HUES64 (cell line): Measurements from ENCODE around the gene CAMK2A.
"Not testable (repeated sequence)": the region's sequence is repeated elsewhere in the genome, so short reads cannot be mapped to it uniquely, and the experiment has no call there.

Source experiments
- H3K27ac ChIP-seq: 2 replicates; pipeline ENCODE4 v1.7.0; 2013; ENCODE audit warnings: low read depth, low read length, inconsistent platforms
- H3K27me3 ChIP-seq: 2 replicates; pipeline ENCODE4 v1.6.1; 2013; ENCODE audit warnings: mild to moderate bottlenecking, low read length; ENCODE audit not compliant: insufficient read depth
- H3K36me3 ChIP-seq: 2 replicates; pipeline ENCODE4 v1.6.1; 2013; ENCODE audit warnings: mild to moderate bottlenecking, low read length; ENCODE audit not compliant: insufficient read depth
- H3K4me1 ChIP-seq: 2 replicates; pipeline ENCODE4 v1.6.1; 2013; ENCODE audit warnings: mild to moderate bottlenecking, low read length, moderate library complexity; ENCODE audit not compliant: insufficient read depth
- H3K4me3 ChIP-seq: 2 replicates; pipeline ENCODE4 v1.5.1; 2013; ENCODE audit warnings: mild to moderate bottlenecking, low read length, moderate library complexity
- H3K9ac ChIP-seq: 2 replicates; pipeline ENCODE4 v1.6.1; 2013; ENCODE audit warnings: mild to moderate bottlenecking, low read depth, low read length
- H3K9me3 ChIP-seq: 2 replicates; pipeline ENCODE4 v1.6.1; 2013; ENCODE audit warnings: low read depth, low read length; ENCODE audit not compliant: insufficient read depth
- WGBS: fragments of 150-250, 120-280 bp; methylation state at CpG from one replicate; pipeline ENCODE4 v1.1.7; 2013; ENCODE audit warnings: missing lambda C conversion rate; 5-methylcytosine and 5-hydroxymethylcytosine counted together

Gene CAMK2A

DNA sequence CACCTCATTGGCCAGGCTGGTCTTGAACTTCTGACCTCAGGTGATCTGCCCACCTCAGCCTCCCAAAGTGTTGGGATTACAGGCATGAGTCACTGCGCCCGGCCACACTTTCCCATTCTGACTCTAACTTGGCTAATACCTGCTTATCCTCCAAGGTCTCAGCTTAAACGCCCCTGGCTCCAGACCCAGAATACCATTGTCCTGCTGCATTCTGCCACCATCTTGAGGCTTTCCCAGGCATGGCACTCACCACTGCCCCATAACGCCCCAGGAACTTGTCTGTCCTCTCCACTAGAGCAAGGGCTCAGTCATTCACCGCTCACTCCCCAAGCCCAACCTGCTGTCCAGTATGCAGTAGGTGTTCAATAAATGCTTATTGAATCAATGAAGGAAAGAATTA is 39.8 kb downstream of the CAMK2A start:
- Histone ChIP-seq H3K9ac (no peak overlapping the region), H3K4me1 (no peaks in the 10 kb centered on the region), H3K36me3 (no peaks in the 10 kb centered on the region), H3K4me3 (no peak overlapping the region), H3K9me3 (no peaks in the 10 kb centered on the region), H3K27ac (no peak overlapping the region), H3K27me3 (no peaks in the 10 kb centered on the region)
- 88% methylated on average over 5 of the region's 5 CpGs for WGBS

GRCh38 chr5:150248946-150249345 is 40.6 kb downstream of the CAMK2A start:
- WGBS: 90% methylated on average over 3 of the region's 3 CpGs
- H3K4me1 ChIP-seq: no peaks in the 10 kb centered on the region
- H3K27me3 ChIP-seq: no peaks in the 10 kb centered on the region
- H3K36me3 ChIP-seq: no peaks in the 10 kb centered on the region
- H3K27ac ChIP-seq: no peak overlapping the region
- H3K9ac ChIP-seq: no peak overlapping the region
- H3K4me3 ChIP-seq: no peak overlapping the region
- H3K9me3 ChIP-seq: no peaks in the 10 kb centered on the region

- H3K4me1 ChIP-seq, H3K27ac ChIP-seq, H3K4me3 ChIP-seq, H3K9ac ChIP-seq, H3K27me3 ChIP-seq, H3K9me3 ChIP-seq, H3K36me3 ChIP-seq: not testable (repeated sequence)
- WGBS: 94% methylated on average over 5 of the region's 6 CpGs
Observed at GRCh38 chr5:150248493-150248892, 41.1 kb downstream of the CAMK2A start.

- 92% methylated on average over 9 of the region's 9 CpGs for WGBS
- H3K9me3 ChIP-seq: no peaks in the 10 kb centered on the region
Observed at GRCh38 chr5:150247726-150248125, 41.8 kb downstream of the CAMK2A start.

DNA sequence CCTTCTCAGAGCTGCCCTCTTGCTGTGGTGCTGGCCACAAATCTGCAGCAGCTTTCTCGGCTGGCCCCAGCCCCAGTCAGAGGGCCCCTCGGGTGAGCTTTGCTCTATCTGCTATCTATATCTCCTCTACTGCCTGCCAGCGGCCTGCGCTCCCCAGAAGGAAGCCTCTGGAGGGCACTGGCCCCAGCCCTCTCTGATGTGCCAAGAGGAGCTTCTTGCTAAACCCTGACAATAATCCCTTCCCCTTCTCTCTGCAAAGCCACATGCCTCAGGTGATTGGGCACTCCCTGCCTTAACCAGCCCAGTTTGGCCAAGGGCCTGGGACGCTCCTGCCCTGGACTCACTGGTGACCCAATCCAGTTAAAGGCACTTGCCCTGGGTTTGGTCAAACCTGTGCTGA is 42.7 kb downstream of the CAMK2A start:
- Histone ChIP-seq H3K27ac (no peak overlapping the region), H3K4me1 (no peaks in the 10 kb centered on the region), H3K36me3 (no peaks in the 10 kb centered on the region), H3K27me3 (no peaks in the 10 kb centered on the region), H3K9ac (no peak overlapping the region), H3K9me3 (no peaks in the 10 kb centered on the region), H3K4me3 (no peak overlapping the region)
- WGBS: 91% methylated on average over 5 of the region's 5 CpGs

More at GRCh38 chr5:150247726-150248125, 41.8 kb downstream of the CAMK2A start:
- H3K4me3 ChIP-seq: no peak overlapping the region
- no peak overlapping the region for H3K27ac ChIP-seq
- H3K27me3 ChIP-seq: no peaks in the 10 kb centered on the region
- no peaks in the 10 kb centered on the region for H3K36me3 ChIP-seq
- no peak overlapping the region for H3K9ac ChIP-seq
- no peaks in the 10 kb centered on the region for H3K4me1 ChIP-seq

DNA sequence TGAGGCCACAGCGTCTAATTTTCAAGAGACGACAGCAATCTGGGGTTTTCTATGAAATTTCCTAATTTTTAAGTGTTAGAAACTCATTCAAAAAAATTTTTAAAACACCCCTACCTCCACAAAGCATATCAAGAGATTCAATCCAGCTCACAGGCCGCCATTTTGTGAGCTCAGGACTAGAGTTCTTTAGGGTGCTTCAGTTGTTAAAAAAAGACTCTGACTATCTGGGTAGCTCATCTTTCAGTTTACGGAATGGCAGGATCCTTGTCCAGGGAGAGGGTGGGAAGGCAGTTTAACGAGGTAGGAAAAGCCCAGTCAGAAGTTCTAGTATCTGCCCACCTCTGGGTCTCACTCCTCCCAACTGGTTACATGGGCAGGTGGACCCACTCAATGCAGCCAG is 43.1 kb downstream of the CAMK2A start:
- Histone ChIP-seq H3K9ac (no peak overlapping the region), H3K4me3 (no peak overlapping the region), H3K36me3 (no peaks in the 10 kb centered on the region), H3K9me3 (no peaks in the 10 kb centered on the region), H3K27me3 (no peaks in the 10 kb centered on the region), H3K27ac (no peak overlapping the region), H3K4me1 (no peaks in the 10 kb centered on the region)
- 96% methylated on average over 5 of the region's 5 CpGs for WGBS

- no peak overlapping the region for H3K4me3 ChIP-seq
- H3K27ac ChIP-seq: no peak overlapping the region
- H3K36me3 ChIP-seq: no peaks in the 10 kb centered on the region
- H3K4me1 ChIP-seq: no peaks in the 10 kb centered on the region
- no peaks in the 10 kb centered on the region for H3K9me3 ChIP-seq
- WGBS: 92% methylated on average over 3 of the region's 3 CpGs
- no peaks in the 10 kb centered on the region for H3K27me3 ChIP-seq
- H3K9ac ChIP-seq: no peak overlapping the region
Observed at GRCh38 chr5:150245808-150246207, 43.8 kb downstream of the CAMK2A start.

DNA sequence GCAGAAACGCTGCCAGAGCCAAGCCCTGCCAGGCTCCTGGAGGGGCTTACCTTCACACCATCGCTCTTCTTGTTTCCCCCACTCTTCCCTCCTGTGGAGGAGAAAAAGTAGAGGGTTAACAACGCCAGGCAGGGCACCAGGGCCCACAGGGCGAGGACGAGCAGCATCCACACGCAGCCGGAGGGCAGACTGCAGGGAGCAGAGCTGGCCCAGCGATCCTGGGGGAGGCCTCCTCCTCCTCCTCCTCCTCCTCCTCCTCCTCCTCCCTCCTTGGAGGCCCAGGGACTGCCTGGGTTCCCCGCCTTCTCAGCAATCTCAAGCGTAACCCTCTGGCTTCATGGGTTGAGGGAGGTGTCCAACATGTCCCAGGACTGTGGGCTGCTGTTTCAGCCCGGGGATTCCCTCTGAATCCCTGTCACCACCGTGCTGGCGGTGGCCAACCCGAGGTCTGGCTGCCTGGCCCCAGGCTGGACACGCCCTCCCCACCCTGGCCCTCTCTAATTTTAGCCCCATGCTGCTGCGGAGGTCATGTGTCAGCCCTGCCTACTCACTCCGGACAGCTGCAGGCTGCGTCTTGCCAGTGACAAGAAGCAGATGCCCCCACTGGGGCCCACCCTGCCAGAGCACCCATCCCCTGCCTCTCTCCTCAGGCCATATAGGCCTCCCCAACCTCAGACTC is 44.3 kb downstream of the CAMK2A start:
- 70% methylated on average over 10 of the region's 18 CpGs for WGBS
- no peak overlapping the region for H3K4me3 ChIP-seq
- no peaks in the 10 kb centered on the region for H3K4me1 ChIP-seq
- H3K9ac ChIP-seq: no peak overlapping the region
- no peaks in the 10 kb centered on the region for H3K27me3 ChIP-seq
- H3K9me3 ChIP-seq: no peaks in the 10 kb centered on the region
- no peak overlapping the region for H3K27ac ChIP-seq
- H3K36me3 ChIP-seq: no peaks in the 10 kb centered on the region

GRCh38 chr5:150244209-150244608 is 45.4 kb downstream of the CAMK2A start:
- H3K9me3 ChIP-seq: no peaks in the 10 kb centered on the region
- WGBS: 87% methylated on average over 7 of the region's 7 CpGs
- no peaks in the 10 kb centered on the region for H3K27me3 ChIP-seq

DNA sequence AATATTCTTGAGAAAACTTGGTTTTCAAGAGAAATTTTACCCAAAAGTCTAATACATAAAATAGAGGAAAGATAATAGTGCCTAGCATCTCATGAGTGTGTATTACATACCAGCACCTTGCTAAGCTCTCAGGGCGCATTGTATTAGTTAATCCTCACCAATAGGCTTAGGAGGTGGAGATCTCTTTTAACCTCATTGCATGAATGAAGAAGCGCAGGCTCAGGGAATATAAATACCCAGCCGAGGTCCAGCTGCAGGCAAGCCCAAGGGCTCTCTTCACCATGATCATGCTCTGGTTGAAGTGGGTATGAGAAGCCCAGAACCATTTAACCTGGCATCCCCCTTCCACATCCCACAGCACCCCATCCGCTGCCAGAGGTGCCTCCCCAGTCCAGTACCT is 46.0 kb downstream of the CAMK2A start:
- no peak overlapping the region for H3K9ac ChIP-seq
- no peaks in the 10 kb centered on the region for H3K4me1 ChIP-seq
- 94% methylated on average over 4 of the region's 4 CpGs for WGBS
- no peaks in the 10 kb centered on the region for H3K27me3 ChIP-seq
- no peak overlapping the region for H3K27ac ChIP-seq
- H3K9me3 ChIP-seq: no peaks in the 10 kb centered on the region
- H3K4me3 ChIP-seq: no peak overlapping the region
- H3K36me3 ChIP-seq: no peaks in the 10 kb centered on the region

More at GRCh38 chr5:150244209-150244608, 45.4 kb downstream of the CAMK2A start:
- Histone ChIP-seq H3K4me1 (no peaks in the 10 kb centered on the region), H3K36me3 (no peaks in the 10 kb centered on the region), H3K27ac (no peak overlapping the region), H3K9ac (no peak overlapping the region), H3K4me3 (no peak overlapping the region)

- Histone ChIP-seq H3K4me3 (no peak overlapping the region), H3K9me3 (no peaks in the 10 kb centered on the region), H3K36me3 (no peaks in the 10 kb centered on the region), H3K27me3 (no peaks in the 10 kb centered on the region), H3K27ac (no peak overlapping the region), H3K4me1 (no peaks in the 10 kb centered on the region), H3K9ac (no peak overlapping the region)
- WGBS: 89% methylated on average over 10 of the region's 11 CpGs
Observed at GRCh38 chr5:150242251-150242894, 47.2 kb downstream of the CAMK2A start.
